Muscle layer of duodenum (tissue), 2 donors: Measurements from ENCODE around the gene INSR.
A peak's percentile ranks its signal among the peaks of the same experiment; 100 is the strongest.

Source experiments
- H3K27ac ChIP-seq: one replicate; pipeline ENCODE4 v1.7.0; 2013; ENCODE audit warnings: mild to moderate bottlenecking, low read length
- H3K27me3 ChIP-seq: one replicate; pipeline ENCODE4 v1.7.0; 2013; ENCODE audit warnings: low read depth, mild to moderate bottlenecking, control low read depth, low read length
- H3K36me3 ChIP-seq, 2 donors: one replicate each; pipeline ENCODE4 v1.7.0; 2013; ENCODE audit warnings: low read length in 2 of 2, control low read depth in 1 of 2, mild to moderate bottlenecking in 1 of 2; ENCODE audit not compliant: insufficient read depth in 2 of 2, control insufficient read depth in 1 of 2
- H3K4me1 ChIP-seq, 2 donors: one replicate each; pipeline ENCODE4 v1.7.0; 2013; ENCODE audit warnings: low read length in 2 of 2, mild to moderate bottlenecking in 2 of 2, control low read depth in 1 of 2, moderate library complexity in 1 of 2; ENCODE audit not compliant: insufficient read depth in 2 of 2, control insufficient read depth in 1 of 2
- H3K4me3 ChIP-seq, 2 donors: one replicate each; pipeline ENCODE4 v1.7.0; 2013; ENCODE audit warnings: low read length in 2 of 2, low read depth in 1 of 2, mild to moderate bottlenecking in 1 of 2
- H3K9me3 ChIP-seq, 2 donors: one replicate each; pipeline ENCODE4 v1.7.0; 2013; ENCODE audit warnings: low read length in 2 of 2, control low read depth in 1 of 2, mild to moderate bottlenecking in 1 of 2; ENCODE audit not compliant: control insufficient read depth in 1 of 2
- donor health status: healthy.

INSR gene

DNA sequence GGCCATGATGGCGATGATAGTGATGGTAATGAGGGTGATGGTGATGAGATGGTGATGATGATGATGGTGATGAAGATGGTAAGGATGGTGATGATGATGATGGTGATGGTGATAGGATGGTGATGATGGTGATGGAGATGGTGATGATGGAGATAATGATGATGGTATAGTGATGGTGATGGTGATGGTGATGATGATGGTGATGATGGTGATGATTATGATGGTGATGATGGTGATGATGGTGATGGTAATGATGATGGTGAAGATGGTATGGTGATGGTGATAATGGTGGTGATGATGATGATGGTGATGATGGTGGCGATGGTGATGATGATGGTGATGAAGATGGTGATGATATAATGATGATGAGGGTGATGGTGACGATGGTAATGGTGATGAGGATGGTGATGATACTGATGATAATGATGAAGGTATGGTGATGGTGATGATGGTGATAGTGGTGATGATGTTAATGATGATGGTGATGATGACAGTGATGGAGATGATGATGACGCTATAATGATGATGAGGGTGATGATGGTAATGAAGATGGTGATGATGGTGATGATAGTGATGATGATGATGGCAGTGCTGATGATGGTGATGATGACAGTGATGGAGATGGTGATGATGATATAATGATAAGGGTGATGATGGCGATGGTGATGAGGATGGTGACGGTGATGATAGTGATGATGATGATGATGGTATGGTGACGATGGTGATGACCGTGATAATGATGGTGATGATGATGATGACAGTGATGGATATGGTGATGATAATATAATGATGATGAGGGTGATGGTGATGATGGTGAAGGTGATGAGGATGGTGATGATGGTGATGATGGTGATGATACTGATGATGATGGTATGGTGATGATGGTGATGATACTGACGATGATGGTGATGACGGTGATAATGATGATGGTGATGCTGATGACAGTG, 187.2 kb downstream of the INSR start:
- H3K27ac ChIP-seq = no peak overlapping the region
- no peaks in the 10 kb centered on the region for H3K4me1 ChIP-seq
- no peaks in the 10 kb centered on the region for H3K27me3 ChIP-seq
- H3K9me3 ChIP-seq = no peaks in the 10 kb centered on the region
- H3K36me3 ChIP-seq = no peaks in the 10 kb centered on the region
- no peak overlapping the region for H3K4me3 ChIP-seq

DNA sequence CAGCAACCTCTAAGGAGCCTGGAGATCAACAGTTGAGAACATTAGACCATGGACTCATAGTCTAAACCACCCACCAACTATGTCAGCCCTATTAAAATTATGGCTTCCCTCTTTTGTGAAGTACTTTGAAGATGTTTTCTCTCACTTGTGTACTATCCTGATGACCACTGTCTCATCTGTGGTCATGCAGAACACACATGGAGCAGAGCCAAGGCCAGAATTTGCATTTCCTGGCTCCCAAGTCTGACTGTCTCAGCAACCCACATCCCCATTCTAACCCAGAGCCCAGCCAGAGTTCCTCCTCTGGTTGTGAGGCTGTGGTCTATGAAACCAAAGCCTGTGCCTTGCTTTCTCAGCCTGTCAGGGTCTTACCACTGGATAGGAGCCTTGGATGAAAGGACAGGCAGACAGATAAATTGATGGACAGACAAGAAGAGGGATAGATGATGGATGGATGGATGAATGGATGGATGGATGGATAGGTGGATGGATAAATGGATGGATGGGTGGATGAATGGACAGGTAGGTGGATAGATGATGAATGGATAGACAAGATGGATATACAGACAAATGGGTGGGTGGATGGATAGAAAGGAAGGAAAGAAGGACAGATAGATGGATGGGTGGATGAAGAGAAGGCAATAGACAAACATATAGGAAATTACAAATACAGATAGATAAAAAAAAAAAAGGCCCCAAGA, 189.3 kb downstream of the INSR start:
- Histone ChIP-seq H3K27me3 (no peaks in the 10 kb centered on the region), H3K4me3 (no peak overlapping the region), H3K36me3 (no peaks in the 10 kb centered on the region), H3K27ac (no peak overlapping the region), H3K4me1 (peaks cover 0 to 1% of the 10 kb centered on the region in 2 donors), H3K9me3 (no peaks in the 10 kb centered on the region)

DNA sequence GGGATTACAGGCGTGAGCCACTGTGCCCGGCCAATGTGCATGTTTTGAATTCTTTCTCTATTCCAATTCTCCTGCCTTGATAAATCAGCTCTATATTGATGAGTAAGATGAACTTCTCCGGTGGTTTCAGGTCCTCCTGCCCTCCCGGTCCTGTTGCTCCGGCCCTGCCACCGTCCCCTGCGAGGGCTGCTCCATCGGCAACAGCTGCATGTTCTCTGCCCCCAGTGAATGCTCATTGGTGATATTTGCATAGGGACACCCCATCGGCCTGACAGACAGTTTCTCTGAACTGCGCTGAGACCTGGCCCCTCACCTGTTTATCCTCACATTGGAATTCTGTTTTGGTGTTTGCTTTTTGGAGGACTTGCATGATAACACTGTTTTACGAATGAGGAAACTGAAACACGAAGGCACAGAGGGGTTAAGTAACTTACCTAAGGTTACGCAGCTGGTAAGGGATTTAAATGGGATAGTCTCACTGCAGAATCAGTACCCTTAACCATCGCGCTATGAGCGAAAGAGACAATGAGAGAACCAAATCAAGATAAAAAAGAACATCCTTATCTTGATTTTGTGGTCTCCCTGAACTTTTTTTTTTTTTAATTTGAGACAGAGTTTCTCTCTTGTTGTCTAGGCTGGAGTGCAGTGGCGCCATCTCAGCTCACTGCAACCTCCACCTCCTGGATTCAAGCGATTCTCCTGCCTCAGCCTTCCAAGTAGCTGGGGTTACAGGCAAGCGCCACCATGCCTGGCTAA, 192.5 kb downstream of the INSR start:
- no peak overlapping the region for H3K27ac ChIP-seq
- no peaks in the 10 kb centered on the region for H3K27me3 ChIP-seq
- peaks cover 0 to 4% of the 10 kb centered on the region in 2 donors for H3K9me3 ChIP-seq
- H3K4me3 ChIP-seq = no peak overlapping the region
- peaks cover 0 to 10% of the 10 kb centered on the region in 2 donors for H3K4me1 ChIP-seq
- no peaks in the 10 kb centered on the region for H3K36me3 ChIP-seq

DNA sequence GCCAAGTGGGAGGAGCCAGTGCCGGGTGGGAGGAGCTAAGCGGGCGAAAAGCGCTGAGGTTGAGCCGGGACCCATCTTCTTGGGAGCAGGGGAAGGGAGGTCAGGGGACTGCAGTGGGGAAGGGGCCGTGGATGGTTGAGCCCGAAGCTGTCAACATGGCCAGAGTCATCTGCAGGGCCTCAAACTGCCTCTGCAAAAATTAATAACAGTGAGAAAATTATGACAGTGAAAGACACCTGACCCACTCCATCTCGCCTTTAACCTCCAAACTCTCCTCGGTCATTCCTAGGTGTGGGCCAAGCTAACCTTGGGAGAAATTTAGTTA, 194.7 kb downstream of the INSR start:
- no peaks in the 10 kb centered on the region for H3K27me3 ChIP-seq
- H3K27ac ChIP-seq = no peak overlapping the region
- H3K9me3 ChIP-seq = peaks cover 0 to 12% of the 10 kb centered on the region in 2 donors
- no peaks in the 10 kb centered on the region for H3K36me3 ChIP-seq
- H3K4me3 ChIP-seq = peak overlapping the region; percentile 74 to 76
- peaks cover 0 to 10% of the 10 kb centered on the region in 2 donors for H3K4me1 ChIP-seq

DNA sequence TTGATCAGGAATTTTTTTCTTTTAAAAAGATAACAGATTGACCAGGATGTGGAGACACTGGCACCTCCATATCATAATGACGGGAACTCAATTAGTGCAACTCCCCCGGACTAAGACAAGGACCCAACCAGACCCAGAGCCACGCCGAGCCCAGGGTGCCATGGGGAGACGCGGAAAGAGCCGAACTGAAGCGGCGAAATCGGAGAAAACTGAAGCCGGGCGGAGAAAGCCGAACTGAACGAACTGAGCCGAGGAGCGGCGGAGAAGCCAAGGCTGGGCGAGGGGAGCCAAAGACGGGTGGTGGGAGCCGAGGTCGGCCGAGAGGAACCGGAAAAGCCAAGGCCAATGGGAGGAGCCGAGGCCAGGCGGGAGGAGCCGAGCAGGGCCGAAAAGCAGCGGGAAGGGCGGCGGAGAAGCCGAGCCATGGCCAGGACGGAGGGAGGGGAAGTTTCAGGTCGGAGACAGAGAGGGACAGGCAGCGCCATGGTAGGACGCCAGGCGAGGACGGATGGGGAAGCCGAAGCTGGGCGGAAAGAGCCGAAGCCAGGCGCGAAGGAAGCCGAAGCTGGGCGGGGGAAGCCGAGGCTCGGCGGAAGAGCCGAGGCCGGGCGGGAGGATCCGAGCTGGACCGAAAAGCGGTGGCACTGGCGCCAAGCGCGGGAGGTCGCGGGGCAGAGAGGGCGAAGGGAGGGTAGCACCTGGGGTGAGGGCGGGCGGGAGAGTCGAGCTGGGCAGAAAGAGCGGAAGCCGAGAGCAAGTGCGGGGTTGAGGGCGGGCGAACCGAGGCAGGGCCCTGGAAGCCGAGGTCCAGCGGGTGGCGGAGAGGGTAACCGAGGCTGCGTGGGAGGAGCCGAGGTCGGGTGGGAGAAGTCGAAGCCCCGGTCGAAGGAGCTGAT, 195.3 kb downstream of the INSR start:
- Histone ChIP-seq H3K27ac (peak overlapping the region; percentile 94), H3K4me3 (peak overlapping the region; percentile 74 to 76), H3K36me3 (no peaks in the 10 kb centered on the region), H3K27me3 (no peaks in the 10 kb centered on the region), H3K9me3 (peaks cover 0 to 12% of the 10 kb centered on the region in 2 donors), H3K4me1 (peaks cover 0 to 10% of the 10 kb centered on the region in 2 donors)

DNA sequence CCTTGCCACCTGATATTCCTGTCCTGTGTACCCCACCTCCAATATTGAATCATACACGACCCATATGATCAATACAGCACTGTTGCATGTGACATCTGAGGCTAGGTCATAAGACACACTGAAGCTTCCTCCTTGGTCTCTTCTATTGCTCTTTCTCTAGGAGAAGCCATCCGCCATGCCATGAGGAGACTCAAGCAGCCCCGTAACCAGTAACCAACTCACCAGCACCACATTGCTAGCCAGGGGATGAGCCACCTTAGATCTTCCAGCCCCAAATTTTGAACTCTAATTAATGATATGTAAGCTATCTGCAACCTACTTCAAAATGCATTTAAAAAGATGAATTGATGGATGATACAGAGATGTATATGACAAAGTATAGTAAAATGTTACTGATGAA, 196.1 kb downstream of the INSR start:
- peaks cover 0 to 17% of the 10 kb centered on the region in 2 donors for H3K9me3 ChIP-seq
- H3K4me3 ChIP-seq = peak overlapping the region; percentile 74 to 76

DNA sequence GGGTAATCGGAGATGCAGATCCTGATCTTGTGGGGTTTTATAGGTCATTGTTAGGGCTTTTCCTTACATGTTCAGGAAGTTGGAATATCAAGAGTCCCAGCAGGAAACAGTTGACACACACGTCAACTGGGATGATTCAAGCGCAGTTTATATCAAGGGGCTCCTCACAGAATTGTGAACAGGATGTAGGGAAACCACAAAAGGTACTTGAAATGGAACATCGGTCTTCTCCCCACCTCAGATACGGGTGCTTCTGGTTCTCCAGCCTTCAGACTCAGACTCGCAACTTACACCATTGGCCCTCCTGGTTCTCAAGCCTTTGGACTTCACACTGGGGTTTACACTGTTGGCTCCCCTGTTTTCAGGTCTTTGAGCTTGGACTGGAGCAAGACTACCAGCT, 205.2 kb downstream of the INSR start:
- Histone ChIP-seq H3K27me3 (no peaks in the 10 kb centered on the region), H3K36me3 (peaks cover 5 to 31% of the 10 kb centered on the region in 2 donors), H3K4me1 (no peaks in the 10 kb centered on the region), H3K27ac (no peak overlapping the region), H3K9me3 (peaks cover 30 to 79% of the 10 kb centered on the region in 2 donors), H3K4me3 (peak overlapping the region in 1 of 2 donors; percentile 49)

More for the DNA sequence above, 196.1 kb downstream of the INSR start:
- Histone ChIP-seq H3K27me3 (no peaks in the 10 kb centered on the region), H3K27ac (peak overlapping the region; percentile 94), H3K36me3 (no peaks in the 10 kb centered on the region), H3K4me1 (peaks cover 0 to 10% of the 10 kb centered on the region in 2 donors)

DNA sequence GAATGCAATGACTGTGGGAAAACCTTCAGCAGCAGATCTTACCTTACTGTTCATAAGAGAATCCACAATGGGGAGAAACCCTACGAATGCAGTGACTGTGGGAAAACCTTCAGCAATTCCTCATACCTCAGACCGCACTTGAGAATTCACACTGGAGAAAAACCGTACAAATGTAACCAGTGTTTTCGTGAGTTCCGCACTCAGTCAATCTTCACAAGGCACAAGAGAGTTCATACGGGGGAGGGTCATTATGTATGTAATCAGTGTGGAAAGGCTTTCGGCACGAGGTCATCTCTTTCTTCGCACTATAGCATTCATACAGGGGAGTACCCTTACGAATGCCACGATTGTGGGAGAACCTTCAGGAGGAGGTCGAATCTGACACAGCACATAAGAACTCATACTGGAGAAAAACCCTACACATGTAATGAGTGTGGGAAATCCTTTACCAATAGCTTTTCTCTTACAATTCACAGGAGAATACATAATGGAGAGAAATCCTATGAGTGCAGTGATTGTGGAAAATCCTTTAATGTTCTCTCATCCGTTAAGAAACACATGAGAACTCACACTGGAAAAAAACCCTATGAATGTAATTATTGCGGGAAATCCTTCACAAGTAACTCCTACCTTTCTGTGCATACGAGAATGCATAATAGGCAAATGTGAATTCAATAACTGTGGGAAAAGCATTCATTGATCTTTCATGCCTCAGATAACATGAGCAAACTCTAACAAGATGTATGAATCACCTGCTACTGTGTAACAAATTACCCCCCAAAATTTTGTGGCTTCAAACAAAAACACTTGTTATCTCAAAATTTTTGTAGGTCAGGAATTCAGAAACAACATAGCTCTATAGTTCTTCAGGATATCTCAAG, 210.9 kb downstream of the INSR start:
- H3K4me3 ChIP-seq = peak overlapping the region; percentile 12 to 50
- no peaks in the 10 kb centered on the region for H3K27me3 ChIP-seq
- peaks cover 60 to 92% of the 10 kb centered on the region in 2 donors for H3K9me3 ChIP-seq

DNA sequence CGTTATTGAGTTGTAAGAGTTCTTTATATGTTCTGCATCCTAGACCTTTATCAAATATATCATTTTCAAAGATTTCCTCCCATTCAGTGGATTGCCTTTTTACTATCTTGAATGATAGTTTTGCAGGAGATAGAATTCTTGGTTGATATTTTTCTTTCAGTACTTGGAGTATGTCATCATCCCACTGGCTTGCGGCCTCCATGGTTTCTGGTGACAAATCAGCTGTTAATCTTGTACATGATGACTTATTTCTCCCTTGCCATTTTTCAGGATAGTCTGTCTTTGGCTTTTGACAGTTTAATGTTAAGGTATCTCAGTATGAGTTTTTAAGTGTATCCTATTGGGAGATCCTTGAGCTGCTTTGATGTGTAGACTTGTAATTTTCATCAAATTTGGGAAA, 216.2 kb downstream of the INSR start:
- no peaks in the 10 kb centered on the region for H3K27me3 ChIP-seq
- peaks cover 45 to 73% of the 10 kb centered on the region in 2 donors for H3K9me3 ChIP-seq
- no peaks in the 10 kb centered on the region for H3K4me1 ChIP-seq
- no peak overlapping the region for H3K27ac ChIP-seq
- peaks cover 84 to 100% of the 10 kb centered on the region in 2 donors for H3K36me3 ChIP-seq
- H3K4me3 ChIP-seq = peak overlapping the region in 1 of 2 donors; percentile 50

More for the DNA sequence above, 210.9 kb downstream of the INSR start:
- Histone ChIP-seq H3K36me3 (peaks cover 58 to 73% of the 10 kb centered on the region in 2 donors), H3K4me1 (no peaks in the 10 kb centered on the region), H3K27ac (no peak overlapping the region)

DNA sequence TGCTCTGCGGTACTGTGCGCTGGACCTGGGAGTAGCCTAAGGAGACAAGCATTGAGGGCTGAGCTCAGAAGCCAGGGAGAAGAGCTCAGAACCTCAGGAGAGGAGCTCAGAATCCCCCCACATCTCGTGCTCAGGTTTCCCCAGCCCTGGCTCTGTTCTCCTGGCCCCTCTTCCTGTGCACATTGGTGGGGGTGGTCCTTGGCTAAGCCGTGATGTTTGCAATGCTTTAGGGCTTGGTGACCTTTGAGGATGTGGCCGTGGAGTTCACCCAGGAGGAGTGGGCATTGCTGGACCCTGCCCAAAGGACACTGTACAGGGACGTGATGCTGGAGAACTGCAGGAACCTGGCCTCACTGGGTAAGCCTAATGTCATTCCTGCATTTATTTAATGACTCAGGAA, 218.1 kb downstream of the INSR start:
- Histone ChIP-seq H3K9me3 (peaks cover 27 to 56% of the 10 kb centered on the region in 2 donors), H3K36me3 (peaks cover 75 to 90% of the 10 kb centered on the region in 2 donors), H3K27ac (no peak overlapping the region), H3K4me3 (peak overlapping the region in 1 of 2 donors; percentile 40), H3K27me3 (no peaks in the 10 kb centered on the region), H3K4me1 (no peaks in the 10 kb centered on the region)
